Fibroblast of skin of scalp (primary cell): ENCODE measurements around the gene TMEM151A.

Experiments
- DNase-seq: peaks from one replicate; pipeline ENCODE4 v3.0.0-alpha.2; 2013

The TMEM151A gene

GRCh38 chr11:66324664-66325063 lies 33.0 kb downstream of the TMEM151A start:
- DNase-seq = peak; percentile 82

- no peak for DNase-seq
These were observed 33.6 kb downstream of the TMEM151A start for GRCh38 chr11:66325263-66325671.

GRCh38 chr11:66326261-66327111 lies 34.8 kb downstream of the TMEM151A start:
- peak; percentile 91 for DNase-seq

- peak; percentile 87 for DNase-seq
These were observed 35.7 kb downstream of the TMEM151A start for GRCh38 chr11:66327171-66328030.

- no peak for DNase-seq
These were observed 36.3 kb downstream of the TMEM151A start for GRCh38 chr11:66328031-66328301.

GRCh38 chr11:66328302-66329144 lies 36.8 kb downstream of the TMEM151A start:
- peak; percentile 84 for DNase-seq

- no peak for DNase-seq
These were observed 37.5 kb downstream of the TMEM151A start for GRCh38 chr11:66329165-66329673.

- no peak for DNase-seq
These were observed 39.2 kb downstream of the TMEM151A start for GRCh38 chr11:66330931-66331330.

GRCh38 chr11:66331542-66332370 lies 40.1 kb downstream of the TMEM151A start:
- no peak for DNase-seq

- DNase-seq = no peak
These were observed 40.9 kb downstream of the TMEM151A start for GRCh38 chr11:66332371-66333219.

- no peak for DNase-seq
These were observed 41.7 kb downstream of the TMEM151A start for GRCh38 chr11:66333220-66333877.

GRCh38 chr11:66333896-66334604 lies 42.4 kb downstream of the TMEM151A start:
- no peak for DNase-seq

GRCh38 chr11:66334605-66335442 lies 43.1 kb downstream of the TMEM151A start:
- no peak for DNase-seq

GRCh38 chr11:66335531-66336233 lies 44.0 kb downstream of the TMEM151A start:
- peak; percentile 49 for DNase-seq

- DNase-seq = peak; percentile 86
These were observed 44.8 kb downstream of the TMEM151A start, which contains the start of gene RIN1 for GRCh38 chr11:66336234-66337102. Gene RIN1, minus strand, starts transcription at chr11:66336434. Its CDS starts 32 bp downstream, at chr11:66336402.

GRCh38 chr11:66337103-66337899 lies 45.6 kb downstream of the TMEM151A start:
- DNase-seq = no peak
